Chondrocyte (in vitro differentiated cells): Measurements from ENCODE around the gene HES5. TPM values are rescaled to one million over a fixed set of nuclear protein-coding genes. Genes with fewer than 3 reads are reported as not detected.

Source experiments
- DNase-seq: peaks from one replicate; pipeline ENCODE4 v3.0.0; 2021; ENCODE audit warnings: mixed read lengths, low spot score
- H3K27ac Mint-ChIP-seq: one replicate; pipeline ENCODE4 v1.8.0; 2021; ENCODE audit warnings: mild to moderate bottlenecking, moderate library complexity, mixed read lengths; ENCODE audit not compliant: unreplicated experiment
- H3K27me3 Mint-ChIP-seq: 2 replicates; pipeline ENCODE4 v1.8.0; 2021; ENCODE audit warnings: low read depth, mixed read lengths
- H3K36me3 Mint-ChIP-seq: 2 replicates; pipeline ENCODE4 v1.8.0; 2021; ENCODE audit warnings: low read depth, mixed read lengths
- H3K4me1 Mint-ChIP-seq: 2 replicates; pipeline ENCODE4 v1.8.0; 2021; ENCODE audit warnings: low read depth, mild to moderate bottlenecking, mixed read lengths
- H3K4me3 Mint-ChIP-seq: one replicate; pipeline ENCODE4 v1.8.0; 2021; ENCODE audit warnings: mild to moderate bottlenecking, moderate library complexity, mixed read lengths; ENCODE audit not compliant: unreplicated experiment
- H3K9me3 Mint-ChIP-seq: 2 replicates; pipeline ENCODE4 v1.8.0; 2021; ENCODE audit warnings: low read depth, mixed read lengths
- total RNA-seq: library from RNA; stranded (reverse); gene quantifications from 3 replicates; pipeline ENCODE4 v1.2.1, GENCODE V29; 2021
- TF ChIP-seq, protein P1 (sequence below): fragments of 200-600 bp; sonication (generic); IDR thresholded peaks from 2 replicates; pipeline ENCODE4 v1.5.0; 2021; ENCODE audit warnings: antibody characterized with exemption, mild to moderate bottlenecking, moderate library complexity

Gene HES5
- total RNA-seq, 1 donor from 2014 or later: not detected

DNA sequence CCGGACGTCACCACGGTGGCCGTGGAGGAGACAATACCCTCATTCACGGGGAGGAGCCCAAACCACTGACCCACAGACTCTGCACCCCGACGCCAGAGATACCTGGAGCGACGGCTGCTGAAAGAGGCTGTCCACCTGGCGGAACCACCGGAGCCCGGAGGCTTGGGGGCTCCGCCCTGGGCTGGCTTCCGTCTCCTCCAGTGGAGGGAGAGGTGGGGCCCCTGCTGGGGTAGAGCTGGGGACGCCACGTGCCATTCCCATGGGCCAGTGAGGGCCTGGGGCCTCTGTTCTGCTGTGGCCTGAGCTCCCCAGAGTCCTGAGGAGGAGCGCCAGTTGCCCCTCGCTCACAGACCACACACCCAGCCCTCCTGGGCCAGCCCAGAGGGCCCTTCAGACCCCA lies 33.1 kb upstream of the HES5 start:
- Mint-ChIP-seq H3K27ac (no peak overlapping the region), H3K4me1 (peaks cover 3% of the 10 kb centered on the region), H3K4me3 (no peak overlapping the region), H3K36me3 (no peaks in the 10 kb centered on the region), H3K27me3 (no peaks in the 10 kb centered on the region), H3K9me3 (no peaks in the 10 kb centered on the region)
- TF ChIP-seq, protein P1, sequence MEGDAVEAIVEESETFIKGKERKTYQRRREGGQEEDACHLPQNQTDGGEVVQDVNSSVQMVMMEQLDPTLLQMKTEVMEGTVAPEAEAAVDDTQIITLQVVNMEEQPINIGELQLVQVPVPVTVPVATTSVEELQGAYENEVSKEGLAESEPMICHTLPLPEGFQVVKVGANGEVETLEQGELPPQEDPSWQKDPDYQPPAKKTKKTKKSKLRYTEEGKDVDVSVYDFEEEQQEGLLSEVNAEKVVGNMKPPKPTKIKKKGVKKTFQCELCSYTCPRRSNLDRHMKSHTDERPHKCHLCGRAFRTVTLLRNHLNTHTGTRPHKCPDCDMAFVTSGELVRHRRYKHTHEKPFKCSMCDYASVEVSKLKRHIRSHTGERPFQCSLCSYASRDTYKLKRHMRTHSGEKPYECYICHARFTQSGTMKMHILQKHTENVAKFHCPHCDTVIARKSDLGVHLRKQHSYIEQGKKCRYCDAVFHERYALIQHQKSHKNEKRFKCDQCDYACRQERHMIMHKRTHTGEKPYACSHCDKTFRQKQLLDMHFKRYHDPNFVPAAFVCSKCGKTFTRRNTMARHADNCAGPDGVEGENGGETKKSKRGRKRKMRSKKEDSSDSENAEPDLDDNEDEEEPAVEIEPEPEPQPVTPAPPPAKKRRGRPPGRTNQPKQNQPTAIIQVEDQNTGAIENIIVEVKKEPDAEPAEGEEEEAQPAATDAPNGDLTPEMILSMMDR: no peak
- DNase-seq: no peak

DNA sequence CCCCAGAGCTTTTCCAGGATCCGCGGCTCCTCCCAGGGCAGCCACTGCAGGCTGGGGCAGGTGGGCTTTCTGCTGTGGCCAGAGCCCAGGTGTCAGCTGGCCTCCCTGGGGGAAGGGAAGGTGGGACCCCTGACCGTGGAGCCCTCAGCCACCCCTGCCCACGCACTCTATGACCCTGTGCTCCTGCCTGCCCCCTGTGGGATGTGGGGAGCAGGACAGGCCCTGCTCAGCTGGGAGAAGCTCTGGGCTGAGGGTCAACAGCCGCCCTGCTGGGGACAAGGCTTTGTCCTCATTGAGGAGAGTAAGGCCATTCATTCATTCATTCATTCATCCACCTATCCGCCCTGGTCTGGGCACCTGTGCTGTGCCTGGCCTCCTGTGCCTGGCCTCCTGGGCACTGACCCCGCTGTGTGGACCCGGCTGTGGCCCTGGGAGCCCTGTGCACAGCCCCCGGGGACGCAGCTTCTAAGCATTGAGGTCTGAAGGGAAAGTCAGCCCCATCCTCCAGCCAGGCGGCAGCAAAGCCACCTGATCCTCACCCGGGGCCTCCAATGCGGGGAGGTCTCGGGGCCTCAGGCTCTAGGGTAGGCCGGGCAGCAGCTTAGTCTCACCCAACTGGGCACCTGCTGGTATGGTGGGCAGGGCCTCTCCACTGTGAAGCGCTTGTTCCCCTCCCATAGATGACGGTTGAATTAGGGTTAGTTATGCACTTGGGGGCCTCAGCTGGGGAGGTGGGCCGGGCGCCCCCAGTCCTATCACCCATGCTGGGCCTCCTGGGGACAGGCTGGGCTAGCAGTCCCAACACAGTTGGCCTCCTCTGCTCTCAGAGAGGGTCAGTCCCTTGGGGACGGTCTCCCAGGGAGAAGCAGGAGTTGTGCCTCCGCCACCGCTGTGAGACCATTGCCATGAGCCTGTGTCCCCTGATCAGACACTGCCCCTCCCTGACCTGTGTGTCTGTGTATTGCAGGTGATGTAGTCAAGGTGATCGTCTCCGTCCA lies 32.1 kb upstream of the HES5 start:
- no peak for DNase-seq
- H3K9me3 Mint-ChIP-seq: no peaks in the 10 kb centered on the region
- peaks cover 3% of the 10 kb centered on the region for H3K4me1 Mint-ChIP-seq
- no peak overlapping the region for H3K27ac Mint-ChIP-seq
- TF ChIP-seq, protein P1: peak; percentile 63
- H3K27me3 Mint-ChIP-seq: no peaks in the 10 kb centered on the region
- H3K4me3 Mint-ChIP-seq: no peak overlapping the region
- no peaks in the 10 kb centered on the region for H3K36me3 Mint-ChIP-seq

DNA sequence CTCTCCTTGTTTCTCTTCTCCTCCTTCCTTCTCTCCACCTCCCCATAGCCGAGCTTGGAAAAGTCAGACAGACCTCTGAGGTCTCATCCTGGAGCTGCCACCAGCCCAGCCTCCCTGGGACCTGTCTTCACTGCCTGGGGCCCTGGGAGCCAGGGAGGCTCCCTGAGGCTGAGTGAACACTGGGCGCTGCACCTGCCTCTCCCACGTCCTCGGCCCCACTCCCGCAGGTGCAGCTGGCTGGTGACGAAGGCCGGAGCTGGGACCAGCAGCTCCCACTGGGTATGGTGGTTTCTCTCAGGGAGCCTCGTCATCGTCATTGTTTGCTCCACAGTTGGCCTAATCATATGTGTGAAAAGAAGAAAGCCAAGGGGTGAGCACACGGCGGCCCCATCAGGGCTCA lies 31.4 kb upstream of the HES5 start:
- no peak for DNase-seq

DNA sequence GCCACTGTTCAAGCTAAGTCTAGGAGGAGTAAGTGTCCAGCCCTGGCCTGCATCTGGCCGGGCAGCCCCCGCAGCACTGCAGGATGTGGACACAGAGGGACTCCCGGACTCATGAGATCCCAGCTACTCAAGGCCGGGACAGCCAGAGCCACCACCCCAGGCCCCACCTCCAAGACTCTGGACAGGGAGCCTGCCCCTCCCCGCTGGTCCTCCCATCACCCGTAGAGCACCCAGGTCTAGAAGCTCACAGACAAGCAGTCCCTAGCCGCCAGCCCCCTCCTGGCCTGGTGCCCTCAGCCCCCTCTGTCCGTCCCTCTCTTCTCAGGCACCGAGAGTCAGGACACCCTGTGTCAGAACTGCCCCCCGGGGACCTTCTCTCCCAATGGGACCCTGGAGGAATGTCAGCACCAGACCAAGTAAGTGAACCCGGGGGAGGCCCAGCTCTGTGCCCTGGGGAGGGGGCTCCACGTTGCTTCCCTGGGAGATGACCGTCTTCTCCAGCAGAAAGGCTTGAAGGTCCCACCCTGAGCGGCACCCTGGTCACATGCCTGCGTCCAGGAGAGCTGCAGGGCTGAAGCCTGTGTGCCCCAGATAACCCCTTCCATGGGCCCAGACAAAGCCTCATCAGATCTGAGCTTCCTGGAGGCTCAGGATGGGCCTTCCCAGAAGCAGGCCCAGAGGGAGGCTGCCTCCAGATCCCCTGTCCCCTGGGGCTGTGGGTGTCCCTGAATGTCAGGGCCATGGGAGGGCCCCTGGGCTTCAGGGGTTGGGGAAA lies 30.4 kb upstream of the HES5 start:
- no peaks in the 10 kb centered on the region for H3K9me3 Mint-ChIP-seq
- TF ChIP-seq, protein P1: no peak
- no peak overlapping the region for H3K27ac Mint-ChIP-seq
- no peaks in the 10 kb centered on the region for H3K36me3 Mint-ChIP-seq
- no peaks in the 10 kb centered on the region for H3K27me3 Mint-ChIP-seq
- H3K4me1 Mint-ChIP-seq: peaks cover 12% of the 10 kb centered on the region
- H3K4me3 Mint-ChIP-seq: no peak overlapping the region
- DNase-seq: no peak

More for the DNA sequence above, 31.4 kb upstream of the HES5 start:
- H3K36me3 Mint-ChIP-seq: no peaks in the 10 kb centered on the region
- no peak overlapping the region for H3K4me3 Mint-ChIP-seq
- no peak overlapping the region for H3K27ac Mint-ChIP-seq
- H3K27me3 Mint-ChIP-seq: no peaks in the 10 kb centered on the region
- TF ChIP-seq, protein P1: no peak
- H3K9me3 Mint-ChIP-seq: no peaks in the 10 kb centered on the region
- peaks cover 6% of the 10 kb centered on the region for H3K4me1 Mint-ChIP-seq
